K562 (cell line): ENCODE data around the gene GFOD1. TPM values are rescaled to one million over a fixed set of nuclear protein-coding genes. Genes with fewer than 3 reads are reported as not detected.

Source experiments
- CBX1 ChIP-seq: sonication (generic); IDR thresholded peaks from 2 replicates; pipeline ENCODE4 v1.6.1; 2016; ENCODE audit warnings: antibody characterized with exemption, low read depth, mild to moderate bottlenecking
- FOXK2 ChIP-seq, 2 experiments: fragments of 450-650 bp; IDR thresholded peaks in 1 of 2; conservative IDR thresholded peaks in 1 of 2; 2 replicates each; pipeline ENCODE4 v1.6.1; 2016; ENCODE audit warnings: low read depth in 2 of 2, mild to moderate bottlenecking in 1 of 2
- HDAC8 ChIP-seq: fragments of 450-650 bp; IDR thresholded peaks from 2 replicates; pipeline ENCODE4 v1.6.1; 2016; ENCODE audit warnings: mild to moderate bottlenecking, missing genetic modification characterization, moderate library complexity, missing compliant biosample characterization
- HDGF ChIP-seq: fragments of 450-650 bp; IDR thresholded peaks from 2 replicates; pipeline ENCODE4 v1.6.1; 2016
- KDM5B ChIP-seq: fragments of 200-600 bp; sonication (generic); IDR thresholded peaks from 2 replicates; pipeline ENCODE4 v1.6.1; 2012; ENCODE audit warnings: low read depth, mild to moderate bottlenecking, moderate library complexity, low read length, control low read depth, inconsistent platforms; ENCODE audit not compliant: insufficient replicate concordance
- MEF2D ChIP-seq: conservative IDR thresholded peaks from 2 replicates; pipeline ENCODE4 v1.6.1; 2016; ENCODE audit warnings: low read depth, missing genetic modification characterization, missing compliant biosample characterization
- NR2C2 ChIP-seq, 2 experiments: fragments of 200-800 bp in 1 of 2; sonication (Bioruptor generic) in 1 of 2; sonication (generic) in 1 of 2; formaldehyde crosslinking in 1 of 2; IDR thresholded peaks; 2 replicates each; pipeline versions ENCODE4 v1.6.1 to v1.8.0; 2016 to 2022; ENCODE audit warnings: mild to moderate bottlenecking in 1 of 2, missing compliant biosample characterization in 1 of 2, missing genetic modification characterization in 1 of 2, missing genetic modification reagents in 1 of 2
- POLR2AphosphoS2 ChIP-seq: IDR thresholded peaks from 2 replicates; pipeline ENCODE4 v1.6.1; 2012; ENCODE audit warnings: low read length, improper control_type of control experiment
- SIX5 ChIP-seq, 2 experiments: IDR thresholded peaks; 2 replicates each; pipeline ENCODE4 v1.6.1; 2011; ENCODE audit warnings: low read length in 2 of 2, borderline replicate concordance in 1 of 2, low read depth in 1 of 2, mild to moderate bottlenecking in 1 of 2, moderate library complexity in 1 of 2; ENCODE audit not compliant: insufficient read depth in 1 of 2
- SMAD1 ChIP-seq: fragments of 150-350 bp; IDR thresholded peaks from 2 replicates; pipeline ENCODE4 v1.6.1; 2014; ENCODE audit warnings: low read length, low read depth; ENCODE audit not compliant: partially characterized antibody
- SMARCA4 ChIP-seq: fragments of 450-650 bp; IDR thresholded peaks from 2 replicates; pipeline ENCODE4 v1.6.1; 2016
- THRAP3 ChIP-seq: fragments of 450-650 bp; IDR thresholded peaks from 2 replicates; pipeline ENCODE4 v1.6.1; 2016; ENCODE audit warnings: mild to moderate bottlenecking, inconsistent platforms, borderline replicate concordance
- ZBTB8A ChIP-seq: fragments of 450-650 bp; IDR thresholded peaks from 2 replicates; pipeline ENCODE4 v1.6.1; 2018; ENCODE audit warnings: mild to moderate bottlenecking, moderate library complexity; ENCODE audit not compliant: partially characterized antibody
- ZFPM2 ChIP-seq: fragments of 250-450 bp; sonication (Bioruptor Pico); IDR thresholded peaks from 2 replicates; pipeline ENCODE4 v1.5.1; 2022; ENCODE audit warnings: mild to moderate bottlenecking
- ZKSCAN8 ChIP-seq: fragments of 200-800 bp; sonication (Bioruptor generic); IDR thresholded peaks from 2 replicates; pipeline ENCODE4 v1.6.1; 2016; ENCODE audit warnings: missing genetic modification characterization, missing compliant biosample characterization
- ZNF133 ChIP-seq: fragments of 250-450 bp; sonication (Bioruptor Pico); IDR thresholded peaks from 2 replicates; pipeline ENCODE4 v1.4.0; 2020; ENCODE audit warnings: mild to moderate bottlenecking
- ZNF507 ChIP-seq: conservative IDR thresholded peaks from 2 replicates; pipeline ENCODE4 v1.6.1; 2017; ENCODE audit warnings: missing genetic modification characterization, missing compliant biosample characterization
- ZNF717 ChIP-seq: fragments of 250-450 bp; sonication (Bioruptor Pico); IDR thresholded peaks from 2 replicates; pipeline ENCODE4 v1.5.0; 2021
- polyA plus RNA-seq, 8 experiments: library from polyadenylated mRNA; depleted of rRNA in 4 of 8; stranded (reverse) in 5 of 8; unstranded in 3 of 8; fragments of >200 nt; fragmentation: Nextera tagmentation in 2 of 8; fragmentation: Illumina TruSeq in 1 of 8; extraction: Ambion mirVana in 2 of 8; extraction: Trizol in 1 of 8; gene quantifications; 2 replicates each; pipeline versions ENCODE4 v1.2.1 to v1.2.3, GENCODE V29; 2011 to 2014; ENCODE audit warnings: inconsistent platforms in 1 of 8, missing spikeins in 1 of 8
- total RNA-seq, 7 experiments: library from RNA; depleted of rRNA in 6 of 7; stranded (reverse); fragments of >200 nt in 6 of 7; fragmentation: Illumina TruSeq in 2 of 7; extraction: Trizol in 2 of 7; gene quantifications; 2 replicates each; pipeline versions ENCODE4 v1.2.1 to v1.2.3, GENCODE V29; 2011 to 2021; ENCODE audit warnings: low replicate concordance in 1 of 7
- TF ChIP-seq, protein P1 (sequence below), 2 experiments: fragments of 200-800 bp in 1 of 2; sonication (Bioruptor generic) in 1 of 2; sonication (generic) in 1 of 2; formaldehyde crosslinking in 1 of 2; IDR thresholded peaks in 1 of 2; conservative IDR thresholded peaks in 1 of 2; 2 replicates each; pipeline versions ENCODE4 v1.5.0 to v1.6.1; 2016 to 2020; ENCODE audit warnings: missing compliant biosample characterization in 1 of 2, missing genetic modification characterization in 1 of 2, missing genetic modification reagents in 1 of 2
- TF ChIP-seq, protein P2 (sequence below): fragments of 200-800 bp; sonication (Bioruptor generic); IDR thresholded peaks from 2 replicates; pipeline ENCODE4 v1.6.1; 2017; ENCODE audit warnings: missing genetic modification characterization, missing compliant biosample characterization
- TF ChIP-seq, protein P3 (sequence below): fragments of 150-350 bp; IDR thresholded peaks from 2 replicates; pipeline ENCODE4 v1.6.1; 2014; ENCODE audit warnings: low read depth, mild to moderate bottlenecking, low read length, borderline replicate concordance

The GFOD1 gene
- total and polyA plus RNA-seq, 9 of the 15 experiments (the other 6 are each of a cell fraction or from before 2014, with no cell fraction given) = 3.8 to 12.0 (median 8.2) TPM

DNA sequence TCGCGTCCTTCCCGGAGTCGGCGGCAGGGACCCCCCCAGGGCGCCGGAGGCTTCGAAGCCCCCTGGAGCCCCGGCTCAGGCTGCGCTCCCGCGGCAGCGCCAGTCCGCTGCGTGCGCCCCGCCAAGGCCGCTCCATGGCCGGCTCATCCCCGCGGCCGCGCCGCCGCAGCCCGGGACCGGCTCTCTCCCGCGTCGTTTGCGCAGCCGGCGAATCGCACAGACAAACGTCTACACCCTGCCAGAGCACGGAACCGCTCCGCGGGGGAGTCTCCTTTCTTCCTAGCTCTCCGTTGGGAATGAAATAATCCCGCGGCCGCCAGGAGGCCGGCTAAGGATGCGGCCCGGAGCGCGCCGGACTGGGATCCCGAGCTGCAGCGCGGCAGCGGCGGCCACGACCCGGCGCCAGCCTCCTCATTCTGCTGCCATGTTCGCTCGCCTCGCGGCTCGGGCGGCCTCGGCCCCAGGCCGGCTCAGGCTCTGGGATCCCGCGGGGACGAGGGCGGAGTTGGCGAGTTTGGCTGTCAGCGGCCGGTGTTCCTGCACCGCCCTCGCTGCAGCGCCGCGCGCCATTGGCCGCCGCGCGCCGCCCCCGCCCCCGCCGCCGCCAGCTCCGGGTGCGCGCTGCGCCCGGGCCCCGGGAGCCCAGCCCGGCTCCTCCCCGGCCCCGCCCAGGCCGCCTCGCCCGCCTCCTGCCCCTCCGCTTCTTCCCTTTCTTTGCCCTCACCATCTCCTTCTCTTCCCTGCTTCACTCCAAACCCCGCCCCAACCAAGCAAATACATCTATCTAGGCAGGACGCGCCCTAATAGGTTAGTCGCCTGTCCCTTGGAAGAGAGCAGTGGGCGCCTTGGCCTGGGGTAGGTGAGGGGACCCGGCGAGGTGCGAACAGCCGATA lies at the start of gene GFOD1 (continued):
- TF ChIP-seq, protein P1, sequence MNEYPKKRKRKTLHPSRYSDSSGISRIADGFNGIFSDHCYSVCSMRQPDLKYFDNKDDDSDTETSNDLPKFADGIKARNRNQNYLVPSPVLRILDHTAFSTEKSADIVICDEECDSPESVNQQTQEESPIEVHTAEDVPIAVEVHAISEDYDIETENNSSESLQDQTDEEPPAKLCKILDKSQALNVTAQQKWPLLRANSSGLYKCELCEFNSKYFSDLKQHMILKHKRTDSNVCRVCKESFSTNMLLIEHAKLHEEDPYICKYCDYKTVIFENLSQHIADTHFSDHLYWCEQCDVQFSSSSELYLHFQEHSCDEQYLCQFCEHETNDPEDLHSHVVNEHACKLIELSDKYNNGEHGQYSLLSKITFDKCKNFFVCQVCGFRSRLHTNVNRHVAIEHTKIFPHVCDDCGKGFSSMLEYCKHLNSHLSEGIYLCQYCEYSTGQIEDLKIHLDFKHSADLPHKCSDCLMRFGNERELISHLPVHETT (CRISPR knock-in tag; conservative IDR thresholded peaks at IDR 0.05 in 1 of 2, IDR thresholded peaks at IDR 0.05 in 1 of 2) = peak in 1 of 2 experiments; percentile 25; a peak in 1 of 4 replicates
- TF ChIP-seq, protein P2, sequence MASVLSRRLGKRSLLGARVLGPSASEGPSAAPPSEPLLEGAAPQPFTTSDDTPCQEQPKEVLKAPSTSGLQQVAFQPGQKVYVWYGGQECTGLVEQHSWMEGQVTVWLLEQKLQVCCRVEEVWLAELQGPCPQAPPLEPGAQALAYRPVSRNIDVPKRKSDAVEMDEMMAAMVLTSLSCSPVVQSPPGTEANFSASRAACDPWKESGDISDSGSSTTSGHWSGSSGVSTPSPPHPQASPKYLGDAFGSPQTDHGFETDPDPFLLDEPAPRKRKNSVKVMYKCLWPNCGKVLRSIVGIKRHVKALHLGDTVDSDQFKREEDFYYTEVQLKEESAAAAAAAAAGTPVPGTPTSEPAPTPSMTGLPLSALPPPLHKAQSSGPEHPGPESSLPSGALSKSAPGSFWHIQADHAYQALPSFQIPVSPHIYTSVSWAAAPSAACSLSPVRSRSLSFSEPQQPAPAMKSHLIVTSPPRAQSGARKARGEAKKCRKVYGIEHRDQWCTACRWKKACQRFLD (CRISPR knock-in tag) = no peak
- no peak for TF ChIP-seq SMAD1
- TF ChIP-seq ZNF507 (tag) = no peak
- TF ChIP-seq POLR2AphosphoS2 = no peak
- TF ChIP-seq MEF2D (tag) = no peak
- no peak for TF ChIP-seq ZKSCAN8
- no peak for TF ChIP-seq SIX5 (IDR thresholded peaks at IDR 0.05; ENCODE audit: borderline replicate concordance in 1 of 2, insufficient read depth in 1 of 2, low read depth in 1 of 2, low read length in 2 of 2)
- no peak for TF ChIP-seq ZFPM2 (CRISPR knock-in tag)
- TF ChIP-seq HDAC8 (tag) = no peak; the same call in 1 of the 2 replicates
- TF ChIP-seq NR2C2 (CRISPR knock-in tag; IDR thresholded peaks at IDR 0.05) = no peak
- no peak for TF ChIP-seq NR2C2 (tag; IDR thresholded peaks at IDR 0.05)
- TF ChIP-seq ZNF133 = no peak
- TF ChIP-seq SMARCA4 = no peak
- no peak for TF ChIP-seq ZNF717
- TF ChIP-seq HDGF = no peak
- TF ChIP-seq FOXK2 (conservative IDR thresholded peaks at IDR 0.05 in 1 of 2, IDR thresholded peaks at IDR 0.05 in 1 of 2; ENCODE audit: low read depth in 2 of 2) = no peak
- TF ChIP-seq KDM5B = peak; percentile 62
- TF ChIP-seq CBX1 = no peak; the same call in 1 of the 2 replicates
- no peak for TF ChIP-seq ZBTB8A
- TF ChIP-seq, protein P3, sequence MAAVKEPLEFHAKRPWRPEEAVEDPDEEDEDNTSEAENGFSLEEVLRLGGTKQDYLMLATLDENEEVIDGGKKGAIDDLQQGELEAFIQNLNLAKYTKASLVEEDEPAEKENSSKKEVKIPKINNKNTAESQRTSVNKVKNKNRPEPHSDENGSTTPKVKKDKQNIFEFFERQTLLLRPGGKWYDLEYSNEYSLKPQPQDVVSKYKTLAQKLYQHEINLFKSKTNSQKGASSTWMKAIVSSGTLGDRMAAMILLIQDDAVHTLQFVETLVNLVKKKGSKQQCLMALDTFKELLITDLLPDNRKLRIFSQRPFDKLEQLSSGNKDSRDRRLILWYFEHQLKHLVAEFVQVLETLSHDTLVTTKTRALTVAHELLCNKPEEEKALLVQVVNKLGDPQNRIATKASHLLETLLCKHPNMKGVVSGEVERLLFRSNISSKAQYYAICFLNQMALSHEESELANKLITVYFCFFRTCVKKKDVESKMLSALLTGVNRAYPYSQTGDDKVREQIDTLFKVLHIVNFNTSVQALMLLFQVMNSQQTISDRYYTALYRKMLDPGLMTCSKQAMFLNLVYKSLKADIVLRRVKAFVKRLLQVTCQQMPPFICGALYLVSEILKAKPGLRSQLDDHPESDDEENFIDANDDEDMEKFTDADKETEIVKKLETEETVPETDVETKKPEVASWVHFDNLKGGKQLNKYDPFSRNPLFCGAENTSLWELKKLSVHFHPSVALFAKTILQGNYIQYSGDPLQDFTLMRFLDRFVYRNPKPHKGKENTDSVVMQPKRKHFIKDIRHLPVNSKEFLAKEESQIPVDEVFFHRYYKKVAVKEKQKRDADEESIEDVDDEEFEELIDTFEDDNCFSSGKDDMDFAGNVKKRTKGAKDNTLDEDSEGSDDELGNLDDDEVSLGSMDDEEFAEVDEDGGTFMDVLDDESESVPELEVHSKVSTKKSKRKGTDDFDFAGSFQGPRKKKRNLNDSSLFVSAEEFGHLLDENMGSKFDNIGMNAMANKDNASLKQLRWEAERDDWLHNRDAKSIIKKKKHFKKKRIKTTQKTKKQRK = no peak
- TF ChIP-seq THRAP3 = no peak
